DOHH2 (cell line): ENCODE data around the gene CCT6B.

Source experiments
- CTCF ChIP-seq: fragments of 200-600 bp; sonication (generic); IDR thresholded peaks from one replicate; pipeline ENCODE4 v1.5.1; 2014; ENCODE audit warnings: antibody characterized with exemption, mild to moderate bottlenecking, low read depth, low read length; ENCODE audit not compliant: poor library complexity, severe bottlenecking
- EZH2phosphoT487 ChIP-seq: fragments of 200-600 bp; sonication (generic); IDR thresholded peaks from 2 replicates; pipeline ENCODE4 v1.6.1; 2017; ENCODE audit warnings: borderline replicate concordance, mild to moderate bottlenecking, antibody characterized with exemption, low read length, moderate library complexity, mixed read lengths

DNA sequence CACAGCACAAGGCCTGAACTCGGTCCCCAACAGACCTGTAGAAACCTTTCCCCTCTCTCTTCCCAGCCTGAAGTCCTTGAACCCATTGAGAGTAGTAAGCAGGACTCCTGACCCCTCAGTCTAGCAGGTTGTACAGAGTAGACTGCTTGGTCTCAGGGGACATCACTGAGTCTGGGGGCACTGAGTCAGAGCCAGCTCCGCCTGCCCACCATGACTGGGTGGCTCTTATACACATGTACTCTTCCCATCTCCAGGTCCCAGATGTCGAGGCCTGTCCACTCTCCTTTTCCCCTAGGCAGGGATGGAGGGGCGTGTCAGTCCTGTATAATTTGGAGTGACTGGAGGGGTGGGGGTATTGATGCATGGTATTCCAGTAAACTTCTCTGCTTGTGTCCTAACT lies 42.5 kb upstream of the CCT6B start:
- TF ChIP-seq CTCF (no peak), EZH2phosphoT487 (no peak)
